ENCODE results near the gene PLAAT5. TPM values are rescaled to one million over a fixed set of nuclear protein-coding genes. Genes with fewer than 3 reads are reported as not detected.

The PLAAT5 gene
- total and polyA plus RNA-seq, 2 of the 8 experiments (the other 6 are each of a cell fraction or from before 2014, with no cell fraction given): 16.0 to 18.7 TPM

GRCh38 chr11:63503492-63503891, 12.5 kb upstream of the PLAAT5 start:
- Histone ChIP-seq H3K4me2 (ENCODE audit: insufficient read depth in 1 of 2, low read depth in 2 of 2, low read length in 2 of 2) (no peak overlapping the region), H3K36me3 (ENCODE audit: control insufficient read depth in 2 of 4, insufficient read depth in 4 of 4, low read length in 3 of 4) (0 out of 8 replicates have a peak, but pooled peaks cover 0 to 3% (median 0%) of the 10 kb centered on the region in 4 experiments), H3K4me1 (replicated peaks in 1 of 4; ENCODE audit: control insufficient read depth in 3 of 4, insufficient read depth in 4 of 4, low read length in 3 of 4) (peaks cover 10 to 19% (median 15%) of the 10 kb centered on the region in 4 experiments), H2BK15ac (ENCODE audit: low read length) (peak overlapping the region; percentile 75; the same call in 1 of the 2 replicates), H2AK5ac (ENCODE audit: low read depth, low read length) (0 out of 2 replicates have a peak overlapping the region, but pooled peaks have one; percentile 56), H3K18ac (ENCODE audit: extremely low read depth, low read length) (peak overlapping the region; percentile 79), H3K23ac (ENCODE audit: insufficient read length) (no peak overlapping the region), H2BK12ac (ENCODE audit: low read depth, low read length) (peak overlapping the region; percentile 97; the same call in 1 of the 2 replicates), H3K27ac (ENCODE audit: low read depth, low read length) (no peak overlapping the region), H3K79me1 (ENCODE audit: low read depth, low read length) (no peaks in the 10 kb centered on the region), H2AFZ (ENCODE audit: low read length) (no peak overlapping the region), H4K5ac (ENCODE audit: insufficient read length, low read depth, low read length) (no peak overlapping the region), H3K56ac (replicated peaks; ENCODE audit: insufficient read length, low read depth, low read length) (no peak overlapping the region), H4K20me1 (replicated peaks in 1 of 2; ENCODE audit: control insufficient read depth in 1 of 2, insufficient read depth in 2 of 2, low read length in 2 of 2) (no peaks in the 10 kb centered on the region), H3K4me3 (ENCODE audit: extremely low read depth in 1 of 4, insufficient read depth in 2 of 4, low read depth in 3 of 4, low read length in 4 of 4) (no peak overlapping the region), H2BK5ac (ENCODE audit: low read depth, low read length) (peak overlapping the region; percentile 93; the same call in 1 of the 2 replicates), H3K9me3 (ENCODE audit: insufficient read depth in 2 of 2, low read depth in 1 of 2, low read length in 1 of 2) (no peaks in the 10 kb centered on the region), H3K9ac (replicated peaks in 1 of 4; ENCODE audit: extremely low read depth in 1 of 4, low read depth in 3 of 4, low read length in 3 of 4) (no peak overlapping the region), H3K4ac (replicated peaks; ENCODE audit: insufficient read length, low read depth, low read length) (peak overlapping the region; percentile 65), H4K8ac (ENCODE audit: extremely low read depth, insufficient read depth, low read length) (peak overlapping the region; percentile 36; the same call in 1 of the 2 replicates), H3K27me3 (replicated peaks in 1 of 4; ENCODE audit: control insufficient read depth in 3 of 4, extremely low read depth in 1 of 4, insufficient read depth in 3 of 4, low read length in 3 of 4) (no peaks in the 10 kb centered on the region), H3K23me2 (ENCODE audit: low read depth, low read length) (no peaks in the 10 kb centered on the region), H2BK120ac (replicated peaks; ENCODE audit: low read depth, low read length) (peak overlapping the region; percentile 62), H3K79me2 (ENCODE audit: control insufficient read depth in 1 of 2, insufficient read depth in 2 of 2, low read length in 2 of 2) (no peaks in the 10 kb centered on the region), H2BK20ac (ENCODE audit: low read length) (peak overlapping the region; percentile 100), H3K14ac (ENCODE audit: insufficient read length) (no peak overlapping the region), H4K91ac (replicated peaks; ENCODE audit: insufficient read length, low read length) (peak overlapping the region; percentile 49)
- WGBS, 2 experiments (ENCODE audit: extremely low coverage in 1 of 2, insufficient coverage in 1 of 2, insufficient read length in 1 of 2, insufficient replicate concordance in 2 of 2, low coverage in 1 of 2, low lambda C conversion rate in 2 of 2, missing lambda C conversion rate in 1 of 2): 87% methylated on average over 6 of the region's 6 CpGs; no CpG with 5 or more reads in 1 of the 2 experiments
- ChIA-PET CTCF (ENCODE audit: partially characterized antibody) (interaction anchor here (7.1 kb wide), 1 partner anchor 13 kb away, joined by 54 read pairs; the partner anchor contains the start of gene PLAAT5), POLR2A (ENCODE audit: partially characterized antibody) (interaction anchor here (2.2 to 3.0 kb wide), 2 partner anchors 13 to 26 kb away, joined by 9 to 17 read pairs; partner anchors contain the start of gene PLAAT5)
- no peak for DNase-seq (ENCODE audit: low read depth in 1 of 2, low spot score in 2 of 2)
- TF ChIP-seq POLR2AphosphoS5 (IDR thresholded peaks at IDR 0.05; ENCODE audit: low read depth, low read length) (no peak), SP2 (IDR thresholded peaks at IDR 0.05; ENCODE audit: low read length) (no peak), CTCF (IDR thresholded peaks at IDR 0.05; ENCODE audit: control extremely low read depth in 1 of 3, insufficient read depth in 1 of 3, low read depth in 1 of 3, low read length in 3 of 3) (no peak)
- FAIRE-seq: no peak
